Natural killer cell treated with Interleukin-12 subunit alpha and Interleukin-12 subunit beta and Interleukin-15 and Interleukin-18, amount 100 ng/mL, for 72 hours (primary cell): Measurements from ENCODE around the gene SLC22A23. TPM values are rescaled to one million over a fixed set of nuclear protein-coding genes. Genes with fewer than 3 reads are reported as not detected.

Source experiments
- ATAC-seq, 2 donors: fragments of 150-1000 bp; cut with Tn5 transposase in 1 of 2; sonication (Bioruptor Pico), chemical (Tn5 transposase) in 1 of 2; 2 replicates each; pipeline ENCODE4 v1.10.0; 2021
- DNase-seq: peaks from one replicate; pipeline ENCODE4 v3.0.0; 2022; ENCODE audit warnings: low spot score
- H3K27ac Mint-ChIP-seq, 2 donors: 1 replicate in 1 of 2; 2 replicates in 1 of 2; pipeline ENCODE4 v1.8.0; 2022; ENCODE audit warnings: mixed read lengths in 2 of 2, mild to moderate bottlenecking in 1 of 2, moderate library complexity in 1 of 2
- H3K27me3 Mint-ChIP-seq, 2 donors: 1 replicate in 1 of 2; 2 replicates in 1 of 2; pipeline ENCODE4 v1.8.0; 2022; ENCODE audit warnings: mixed read lengths in 2 of 2
- H3K36me3 Mint-ChIP-seq: one replicate; pipeline ENCODE4 v1.8.0; 2022; ENCODE audit warnings: mixed read lengths
- H3K4me1 Mint-ChIP-seq, 2 donors: 1 replicate in 1 of 2; 2 replicates in 1 of 2; pipeline ENCODE4 v1.8.0; 2022; ENCODE audit warnings: low read depth in 2 of 2, mixed read lengths in 2 of 2, mild to moderate bottlenecking in 1 of 2
- H3K4me3 Mint-ChIP-seq: one replicate; pipeline ENCODE4 v1.8.0; 2022; ENCODE audit warnings: mixed read lengths
- H3K9me3 Mint-ChIP-seq: 2 replicates; pipeline ENCODE4 v1.8.0; 2022; ENCODE audit warnings: mixed read lengths
- total RNA-seq, 2 donors: library from RNA; stranded (reverse); gene quantifications; one replicate each; pipeline ENCODE4 v1.2.3, GENCODE V29; 2022

The SLC22A23 gene
- total RNA-seq, 2 donors from 2014 or later, result 0.11 to 0.14 TPM

DNA sequence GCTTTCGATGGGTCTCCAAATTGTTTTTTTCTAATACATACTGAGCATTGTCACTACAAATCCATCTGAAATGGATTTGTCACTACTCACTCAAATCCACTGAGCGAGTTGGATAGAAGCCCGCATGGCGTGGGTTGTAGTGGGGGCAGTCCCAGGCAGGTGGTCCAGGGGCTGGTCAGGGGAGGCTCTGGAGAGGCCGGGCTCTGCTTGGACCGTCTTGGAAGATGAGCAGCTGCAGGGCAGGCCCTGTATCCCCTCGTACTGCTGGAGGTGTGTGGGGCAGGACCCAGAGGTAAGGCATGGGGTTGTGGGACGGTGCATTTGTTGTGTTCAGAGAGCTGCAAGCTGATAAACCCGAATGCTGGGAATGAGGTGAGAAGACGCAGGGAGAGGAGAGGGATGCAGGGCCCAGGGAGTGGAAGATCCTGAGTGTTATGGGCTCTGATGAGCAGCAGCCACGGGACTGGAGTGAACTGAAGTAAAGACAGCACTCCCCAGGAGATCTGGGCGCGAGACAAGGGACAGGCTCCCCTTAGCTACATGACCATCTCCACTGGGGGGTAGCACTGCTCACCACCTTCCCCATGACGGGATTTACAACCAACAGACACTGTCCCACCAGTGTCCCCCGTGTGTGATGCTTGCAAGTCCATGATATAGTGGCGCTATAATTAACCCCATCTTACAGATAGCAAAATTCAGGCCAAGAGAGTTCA, 152.2 kb downstream of the SLC22A23 start:
- ATAC-seq (peak in 1 of 2 donors; percentile 57), DNase-seq (peak; percentile 18)
- Mint-ChIP-seq H3K4me3 (no peak overlapping the region), H3K27me3 (peaks cover 17 to 35% of the 10 kb centered on the region in 2 donors), H3K27ac (no peak overlapping the region), H3K4me1 (no peaks in the 10 kb centered on the region), H3K36me3 (no peaks in the 10 kb centered on the region), H3K9me3 (peaks cover 7% of the 10 kb centered on the region)

DNA sequence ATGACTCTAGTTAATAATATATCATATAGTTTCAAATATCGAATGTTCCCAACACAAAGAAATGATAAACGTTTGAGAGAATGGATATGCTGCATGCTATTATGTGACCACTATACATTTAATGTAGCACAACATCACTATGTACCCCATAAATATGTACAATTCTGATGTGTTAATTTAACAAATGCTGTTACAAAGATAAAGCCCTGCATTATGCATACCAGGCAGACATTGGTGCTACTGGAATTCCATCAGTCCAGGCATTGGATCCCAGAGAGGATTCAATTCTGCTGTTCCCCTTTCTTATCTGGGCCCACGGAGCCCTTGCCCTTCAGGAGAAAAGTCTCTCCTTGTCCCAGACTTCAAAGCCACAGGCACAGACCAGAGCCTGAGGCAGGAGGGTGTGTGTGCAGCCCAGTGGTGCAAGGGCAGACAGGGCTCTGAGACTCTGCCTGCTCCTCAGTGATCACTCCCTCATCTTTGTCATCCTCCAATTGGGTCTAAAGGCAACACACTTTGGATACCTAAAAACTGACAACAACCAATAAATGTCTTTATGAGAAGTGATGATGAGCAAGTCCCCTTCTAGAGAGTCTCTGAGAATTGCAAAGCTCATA, 152.9 kb downstream of the SLC22A23 start:
- DNase-seq (no peak), ATAC-seq (no peak)
- Mint-ChIP-seq H3K4me3 (no peak overlapping the region), H3K9me3 (peaks cover 7% of the 10 kb centered on the region), H3K27ac (no peak overlapping the region), H3K36me3 (no peaks in the 10 kb centered on the region), H3K27me3 (peaks cover 15 to 35% of the 10 kb centered on the region in 2 donors), H3K4me1 (no peaks in the 10 kb centered on the region)

DNA sequence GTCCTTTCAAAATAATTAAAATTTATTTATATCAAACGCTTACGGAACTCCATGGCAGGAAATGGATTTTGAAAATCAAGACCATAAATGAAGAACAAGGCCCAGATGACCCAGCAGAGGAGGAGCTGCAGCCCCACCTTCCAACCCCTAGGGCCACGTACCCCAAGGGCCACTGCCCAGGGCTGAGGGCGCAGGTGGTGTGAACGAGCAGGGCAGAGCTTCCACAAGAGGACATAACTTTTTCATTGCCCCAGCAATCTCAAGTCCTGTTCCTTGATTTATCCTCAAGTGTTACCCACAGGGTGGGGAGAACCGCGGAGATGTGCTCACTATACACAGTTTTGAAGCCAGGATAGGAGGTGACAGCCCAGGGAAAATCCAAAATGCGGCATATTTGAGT, 155.3 kb downstream of the SLC22A23 start:
- ATAC-seq, result no peak
- peaks cover 7% of the 10 kb centered on the region for H3K9me3 Mint-ChIP-seq
- no peaks in the 10 kb centered on the region for H3K4me1 Mint-ChIP-seq
- no peak overlapping the region for H3K4me3 Mint-ChIP-seq
- peak; percentile 41 for DNase-seq
- peaks cover 19 to 46% of the 10 kb centered on the region in 2 donors for H3K27me3 Mint-ChIP-seq
- no peaks in the 10 kb centered on the region for H3K36me3 Mint-ChIP-seq
- no peak overlapping the region for H3K27ac Mint-ChIP-seq

DNA sequence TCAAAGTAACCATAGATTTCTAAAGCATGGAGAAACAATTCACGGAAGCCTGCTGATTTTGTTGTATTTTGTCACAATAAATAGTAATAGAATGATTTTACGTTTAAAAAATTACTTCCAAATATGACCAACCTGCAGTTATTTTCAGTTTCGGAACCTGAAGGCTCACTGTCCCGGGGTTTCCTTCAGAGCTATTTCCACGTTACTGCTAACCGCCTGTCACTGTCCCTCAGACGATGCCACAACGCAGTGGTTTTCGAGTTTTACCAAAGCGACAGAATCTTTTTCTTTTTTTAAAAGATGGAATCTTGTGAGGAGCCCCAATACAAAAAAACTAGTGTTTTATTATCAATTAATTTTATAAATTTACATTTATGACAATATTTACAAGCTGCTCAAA, 157.6 kb downstream of the SLC22A23 start:
- Mint-ChIP-seq H3K9me3 (no peaks in the 10 kb centered on the region), H3K27me3 (peaks cover 20 to 30% of the 10 kb centered on the region in 2 donors)
- ATAC-seq, result no peak

DNA sequence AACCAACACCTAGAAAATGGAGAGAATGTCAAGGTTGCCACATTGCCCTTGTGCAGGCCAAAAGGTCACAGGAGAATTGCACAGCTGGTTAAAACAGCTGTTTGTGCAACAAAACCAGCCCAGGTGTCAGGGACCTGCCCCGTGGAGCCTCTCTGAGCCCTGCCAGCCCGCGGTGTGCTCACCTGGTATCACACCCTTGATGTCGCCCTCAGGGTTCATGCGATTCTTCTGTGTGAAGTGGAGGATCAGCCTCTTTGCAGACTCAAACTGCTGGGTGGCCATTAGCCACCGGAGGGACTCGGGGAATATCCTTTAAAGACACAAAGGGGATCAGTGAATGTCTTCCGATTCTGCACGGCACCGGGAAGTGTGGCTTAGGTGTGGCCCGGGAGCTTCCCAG, 158.9 kb downstream of the SLC22A23 start:
- Mint-ChIP-seq H3K27ac (no peak overlapping the region), H3K36me3 (no peaks in the 10 kb centered on the region), H3K4me3 (no peak overlapping the region), H3K4me1 (no peaks in the 10 kb centered on the region), H3K9me3 (no peaks in the 10 kb centered on the region), H3K27me3 (peaks cover 17 to 22% of the 10 kb centered on the region in 2 donors)
- DNase-seq (peak; percentile 26), ATAC-seq (no peak)

More for the DNA sequence above, 157.6 kb downstream of the SLC22A23 start:
- Mint-ChIP-seq H3K27ac (no peak overlapping the region), H3K36me3 (no peaks in the 10 kb centered on the region), H3K4me1 (no peaks in the 10 kb centered on the region), H3K4me3 (no peak overlapping the region)
- no peak for DNase-seq

DNA sequence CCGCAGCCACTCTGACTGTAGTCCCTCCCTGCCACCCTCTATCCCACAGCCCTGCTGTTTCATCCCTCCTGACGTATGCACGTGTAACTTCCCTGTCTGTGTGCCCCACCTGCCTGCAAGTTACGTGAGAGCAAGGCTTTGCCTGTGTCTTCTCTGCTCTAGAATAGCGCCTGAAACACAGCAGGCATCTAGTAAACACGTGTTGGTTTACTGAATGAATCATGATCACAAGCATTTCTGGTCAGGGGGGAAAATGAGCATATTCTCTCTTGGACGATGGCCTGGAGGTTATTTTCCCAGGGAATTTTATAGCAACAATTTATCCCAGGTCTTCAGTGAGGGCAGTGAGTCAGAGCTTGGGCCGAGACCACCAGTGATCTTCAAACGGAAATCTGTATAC, 159.8 kb downstream of the SLC22A23 start:
- Mint-ChIP-seq H3K9me3 (no peaks in the 10 kb centered on the region), H3K27ac (no peak overlapping the region), H3K27me3 (peaks cover 13% of the 10 kb centered on the region in 2 donors), H3K4me1 (no peaks in the 10 kb centered on the region), H3K4me3 (no peak overlapping the region), H3K36me3 (no peaks in the 10 kb centered on the region)
- ATAC-seq, result no peak
- no peak for DNase-seq

DNA sequence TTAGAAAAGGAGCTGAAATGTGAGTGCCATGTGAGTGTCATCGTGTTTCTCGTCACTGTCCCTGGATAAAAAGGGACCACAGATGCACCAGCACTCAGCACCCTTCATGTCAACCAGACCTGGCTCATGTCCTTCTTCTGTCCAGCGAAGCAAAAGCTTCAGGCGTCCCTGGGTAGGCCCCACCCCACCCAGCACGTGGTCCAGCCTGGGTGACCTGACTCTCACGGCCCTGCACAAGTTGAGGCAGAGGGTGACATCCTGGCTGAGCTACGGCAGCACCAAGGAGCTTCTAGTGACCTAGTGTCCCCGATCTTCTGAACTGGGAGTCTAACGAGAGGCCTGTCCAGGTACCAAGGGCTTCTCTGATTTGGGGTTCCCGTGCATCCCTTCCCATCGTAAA, 160.3 kb downstream of the SLC22A23 start:
- Mint-ChIP-seq H3K4me3 (no peak overlapping the region), H3K27ac (no peak overlapping the region), H3K36me3 (no peaks in the 10 kb centered on the region), H3K9me3 (no peaks in the 10 kb centered on the region), H3K27me3 (peaks cover 11 to 12% of the 10 kb centered on the region in 2 donors), H3K4me1 (no peaks in the 10 kb centered on the region)
- ATAC-seq (no peak), DNase-seq (peak; percentile 29)

DNA sequence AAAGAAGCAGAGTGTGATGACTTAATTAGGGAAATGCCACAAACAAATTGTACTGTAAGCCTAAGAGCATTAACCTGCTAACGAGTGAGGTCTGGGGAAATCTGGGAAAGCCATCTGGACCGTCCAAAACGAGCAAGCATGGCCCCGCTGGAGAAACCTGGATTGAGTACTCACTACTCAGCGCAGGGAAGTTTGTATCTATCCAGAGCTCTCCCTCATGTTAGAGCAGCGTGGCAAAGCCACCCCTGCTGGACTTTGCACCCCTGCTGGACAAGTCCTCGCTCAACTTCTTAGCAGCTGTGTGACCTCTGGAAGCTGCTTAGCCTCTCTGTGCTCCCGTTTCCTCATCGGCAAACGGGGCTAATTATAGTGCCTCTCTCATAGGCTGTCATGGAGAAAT, 160.8 kb downstream of the SLC22A23 start:
- Mint-ChIP-seq H3K4me1 (no peaks in the 10 kb centered on the region), H3K27me3 (peaks cover 11 to 12% of the 10 kb centered on the region in 2 donors), H3K27ac (no peak overlapping the region), H3K36me3 (no peaks in the 10 kb centered on the region), H3K4me3 (no peak overlapping the region), H3K9me3 (no peaks in the 10 kb centered on the region)
- DNase-seq (no peak), ATAC-seq (no peak)

DNA sequence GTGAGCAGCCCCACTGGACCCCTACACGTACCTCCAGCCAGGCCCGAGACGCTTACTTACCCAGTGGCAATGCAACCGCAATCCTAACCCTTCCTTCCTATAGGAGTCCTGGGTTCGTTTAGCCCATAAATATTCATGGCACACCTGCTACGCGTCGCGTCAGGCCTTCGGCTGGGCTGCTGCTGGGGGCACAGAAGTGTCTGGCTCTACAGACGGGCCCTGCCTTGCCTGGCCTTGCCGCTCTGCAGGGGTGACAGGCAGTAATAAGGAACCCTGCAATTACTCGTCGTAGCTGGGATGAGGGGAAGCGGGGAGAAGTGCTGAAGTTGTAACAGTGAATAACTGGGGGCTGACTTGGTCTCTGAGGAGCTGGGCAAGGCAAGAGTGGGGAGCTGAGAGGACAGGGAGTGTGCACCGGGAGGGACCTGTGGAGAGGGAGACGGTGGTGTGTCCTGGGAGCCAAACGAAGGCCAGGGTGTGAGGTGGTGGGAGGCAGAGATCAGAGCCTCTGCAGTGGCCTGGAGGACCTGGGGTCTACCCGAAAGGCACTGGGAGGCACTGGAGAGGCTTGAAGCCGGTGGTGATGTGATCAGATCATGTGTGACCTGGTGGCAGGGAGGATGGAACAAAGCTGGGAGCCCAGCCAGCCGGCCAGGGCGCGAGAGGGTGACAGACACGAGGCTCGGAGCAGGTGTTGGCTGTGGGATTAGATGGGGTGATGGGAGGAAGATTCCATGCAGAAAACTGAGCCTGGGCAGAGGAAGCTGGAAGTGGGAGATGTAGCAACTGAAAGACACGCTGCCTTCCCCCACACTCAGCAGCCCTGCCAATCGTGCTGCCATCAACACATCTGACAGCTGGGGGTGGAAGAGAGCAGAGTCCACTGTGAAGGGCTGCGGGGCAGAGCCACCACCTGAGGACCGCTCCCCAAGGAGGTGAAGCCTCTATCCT, 161.7 kb downstream of the SLC22A23 start:
- Mint-ChIP-seq H3K27ac (peak overlapping the region in 1 of 2 donors; percentile 47), H3K4me1 (no peaks in the 10 kb centered on the region), H3K27me3 (peaks cover 11 to 12% of the 10 kb centered on the region in 2 donors), H3K4me3 (no peak overlapping the region), H3K9me3 (no peaks in the 10 kb centered on the region), H3K36me3 (no peaks in the 10 kb centered on the region)
- DNase-seq (peak; percentile 44), ATAC-seq (no peak)

DNA sequence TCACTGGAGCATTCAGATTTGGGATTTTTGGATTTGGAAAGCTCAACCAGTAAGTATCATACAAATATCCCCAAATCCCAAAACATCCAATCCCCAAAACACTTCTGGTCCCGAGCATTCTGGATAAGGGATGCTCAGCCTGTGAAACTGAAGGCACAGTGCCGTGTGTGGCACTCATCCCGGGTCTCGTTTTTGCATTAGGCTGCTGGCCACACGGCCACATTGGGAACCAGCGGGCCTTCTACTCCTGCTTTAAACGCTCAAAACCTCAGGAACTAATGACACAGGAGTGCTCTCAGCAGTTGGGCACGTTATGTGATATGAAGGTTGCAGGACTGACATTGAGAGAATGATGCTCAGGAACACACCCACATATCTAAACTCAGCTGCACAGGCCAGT, 162.5 kb downstream of the SLC22A23 start:
- no peak overlapping the region for H3K4me3 Mint-ChIP-seq
- H3K9me3 Mint-ChIP-seq, result no peaks in the 10 kb centered on the region
- no peaks in the 10 kb centered on the region for H3K4me1 Mint-ChIP-seq
- ATAC-seq, result no peak
- no peak overlapping the region for H3K27ac Mint-ChIP-seq
- peaks cover 11 to 12% of the 10 kb centered on the region in 2 donors for H3K27me3 Mint-ChIP-seq
- no peaks in the 10 kb centered on the region for H3K36me3 Mint-ChIP-seq
- DNase-seq, result no peak

DNA sequence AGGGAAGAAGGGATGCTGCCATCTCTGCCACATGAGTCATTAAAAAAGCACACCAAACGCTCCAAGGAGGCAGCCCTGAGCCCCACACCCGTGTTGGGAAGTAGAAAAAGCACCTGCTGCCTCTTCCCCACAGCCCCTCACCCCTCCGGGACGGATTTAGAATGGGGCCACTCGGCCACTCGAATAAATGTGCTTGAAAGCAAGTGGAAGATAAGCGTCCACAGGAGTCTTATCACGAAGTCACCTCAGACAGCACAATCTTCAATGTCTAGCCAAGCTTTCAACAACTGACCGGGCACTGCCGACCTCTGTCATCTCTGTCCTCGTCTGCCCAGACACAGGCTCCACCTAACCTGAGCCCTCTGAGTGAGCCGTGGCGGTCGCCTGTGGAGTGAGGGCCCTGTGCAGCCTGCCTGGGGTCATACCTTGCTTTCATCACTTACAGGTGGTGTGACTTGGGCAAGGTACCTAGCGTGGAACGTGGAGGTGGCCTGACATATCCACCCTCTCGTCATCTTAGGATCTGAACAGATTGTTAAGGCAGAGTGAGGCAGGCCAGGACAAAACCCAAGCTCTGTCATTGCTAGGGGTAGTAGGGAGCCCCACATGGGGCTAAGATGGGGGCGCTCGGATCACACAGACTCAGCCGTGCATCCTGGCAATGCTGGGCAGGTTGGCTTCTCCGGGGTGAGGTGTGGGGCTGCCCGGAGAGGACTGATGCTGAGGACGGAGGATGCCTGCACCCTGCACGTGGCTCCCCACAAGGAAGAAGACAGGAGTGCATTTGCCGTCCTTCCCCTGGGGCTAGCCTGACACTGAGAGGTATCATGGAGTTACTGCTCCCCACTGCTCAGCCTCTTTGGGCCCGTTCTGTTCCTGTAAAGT, 163.3 kb downstream of the SLC22A23 start:
- Mint-ChIP-seq H3K4me3 (no peak overlapping the region), H3K4me1 (no peaks in the 10 kb centered on the region), H3K27ac (no peak overlapping the region), H3K9me3 (no peaks in the 10 kb centered on the region), H3K36me3 (no peaks in the 10 kb centered on the region), H3K27me3 (peaks cover 11 to 12% of the 10 kb centered on the region in 2 donors)
- ATAC-seq (no peak), DNase-seq (peak; percentile 46)

DNA sequence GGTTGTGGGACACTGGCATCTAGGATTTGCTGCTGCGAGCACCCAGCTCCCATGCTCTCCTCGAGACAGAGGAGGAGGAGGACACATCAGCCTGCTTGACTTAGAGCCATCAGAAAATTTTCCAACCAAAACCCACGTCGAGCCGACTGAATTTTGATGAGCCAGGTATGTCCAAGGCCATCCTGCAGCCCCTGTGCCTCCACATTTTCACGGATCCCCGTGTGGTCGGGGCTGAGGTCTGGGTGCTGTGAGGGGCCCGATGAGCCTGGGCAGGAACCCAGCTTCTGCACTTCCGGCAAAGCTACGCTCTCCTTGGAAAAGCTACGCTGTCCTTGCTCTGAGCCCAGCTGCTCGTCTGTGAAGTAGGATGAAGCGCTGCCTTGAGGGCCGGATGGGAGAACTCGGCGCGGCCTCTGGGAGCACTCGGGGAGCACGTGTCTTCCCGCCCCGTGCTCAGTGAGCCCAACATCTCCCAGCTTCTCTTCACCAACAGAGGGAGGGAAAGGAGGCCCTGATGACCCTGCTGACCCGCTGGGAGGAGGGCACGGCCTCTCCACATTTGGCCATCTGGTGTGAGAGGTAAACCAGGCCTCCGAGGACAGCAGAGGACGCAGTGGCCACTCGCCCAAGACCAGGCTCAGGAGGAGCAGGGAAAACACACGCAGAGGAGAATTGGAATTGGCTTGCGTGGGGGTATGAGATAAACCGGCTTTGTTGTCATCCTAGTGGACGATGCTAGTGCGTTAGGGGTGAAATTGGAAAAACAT, 164.2 kb downstream of the SLC22A23 start:
- H3K27me3 Mint-ChIP-seq, result peaks cover 6 to 12% of the 10 kb centered on the region in 2 donors
- H3K4me1 Mint-ChIP-seq, result no peaks in the 10 kb centered on the region
- DNase-seq (peak; percentile 38), ATAC-seq (no peak)
- no peaks in the 10 kb centered on the region for H3K36me3 Mint-ChIP-seq
- no peaks in the 10 kb centered on the region for H3K9me3 Mint-ChIP-seq
- H3K4me3 Mint-ChIP-seq, result no peak overlapping the region
- H3K27ac Mint-ChIP-seq, result no peak overlapping the region
